GDM1 (cell line): ENCODE measurements around the gene ERC2.

Source experiments
- DNase-seq: peaks from one replicate; lab custom pipeline; 2025; lab: John Stamatoyannopoulos, UW

The ERC2 gene

GRCh38 chr3:55584716-55585368 is 883.4 kb downstream of the ERC2 start:
- no peak for DNase-seq

GRCh38 chr3:55584030-55584429 is 884.2 kb downstream of the ERC2 start:
- DNase-seq: no peak

- DNase-seq: no peak
Measured at GRCh38 chr3:55583475-55583874, 884.8 kb downstream of the ERC2 start.

GRCh38 chr3:55579496-55579895 is 888.8 kb downstream of the ERC2 start:
- DNase-seq: no peak

GRCh38 chr3:55576621-55577388 is 891.5 kb downstream of the ERC2 start:
- no peak for DNase-seq

GRCh38 chr3:55574671-55575070 is 893.6 kb downstream of the ERC2 start:
- DNase-seq: no peak

GRCh38 chr3:55572816-55573215 is 895.5 kb downstream of the ERC2 start:
- DNase-seq: no peak

GRCh38 chr3:55571913-55572312 is 896.4 kb downstream of the ERC2 start:
- no peak for DNase-seq

GRCh38 chr3:55571216-55571813 is 897.0 kb downstream of the ERC2 start:
- no peak for DNase-seq

- no peak for DNase-seq
Measured at GRCh38 chr3:55570271-55570711, 898.0 kb downstream of the ERC2 start.

- no peak for DNase-seq
Measured at GRCh38 chr3:55569033-55569599, 899.2 kb downstream of the ERC2 start.

- DNase-seq: no peak
Measured at GRCh38 chr3:55567615-55568014, 900.7 kb downstream of the ERC2 start.

GRCh38 chr3:55567121-55567520 is 901.1 kb downstream of the ERC2 start:
- no peak for DNase-seq

GRCh38 chr3:55565521-55565920 is 902.7 kb downstream of the ERC2 start:
- DNase-seq: no peak

- DNase-seq: no peak
Measured at GRCh38 chr3:55564726-55565125, 903.5 kb downstream of the ERC2 start.

GRCh38 chr3:55562700-55563099 is 905.6 kb downstream of the ERC2 start:
- no peak for DNase-seq

- no peak for DNase-seq
Measured at GRCh38 chr3:55559500-55560423, 908.5 kb downstream of the ERC2 start.

GRCh38 chr3:55558316-55558715 is 910.0 kb downstream of the ERC2 start:
- no peak for DNase-seq

- DNase-seq: no peak
Measured at GRCh38 chr3:55557549-55557948, 910.7 kb downstream of the ERC2 start.

- no peak for DNase-seq
Measured at GRCh38 chr3:55556619-55557537, 911.4 kb downstream of the ERC2 start.
